ENCODE results near the gene DLAT. TPM values are rescaled to one million over a fixed set of nuclear protein-coding genes. Genes with fewer than 3 reads are reported as not detected.

DLAT gene
- total RNA-seq, 1 experiment from 2014 or later, result 75.9 TPM

GRCh38 chr11:112012874-112013273 is 12.3 kb upstream of the DLAT start:
- H3K9me3 ChIP-seq (ENCODE audit: control insufficient read depth, insufficient read depth, low read depth, low read length), result no peaks in the 10 kb centered on the region
- DNase-seq (ENCODE audit: low read depth, low spot score), result no peak

GRCh38 chr11:112013497-112014164 is 11.6 kb upstream of the DLAT start:
- in situ Hi-C loops (cut with HindIII; ENCODE audit: low pct_unique_long_range_greater_than_20kb, low sequenced_read_pairs), result no loop called here
- BruUV-seq (replicated peaks), result no TSS peak
- no peaks in the 10 kb centered on the region for H3K27me3 ChIP-seq (ENCODE audit: control insufficient read depth, insufficient read depth, low read length)
- TF ChIP-seq REST (IDR thresholded peaks at IDR 0.05; ENCODE audit: insufficient read depth in 1 of 2, low read depth in 2 of 2, low read length in 1 of 2), result no peak
- TF ChIP-seq CTCF (IDR thresholded peaks at IDR 0.05), result no peak
- no peak for TF ChIP-seq SIN3A (IDR thresholded peaks at IDR 0.05; ENCODE audit: borderline replicate concordance, insufficient read depth, low read depth, low read length)
- TF ChIP-seq POLR2AphosphoS5 (IDR thresholded peaks at IDR 0.05; ENCODE audit: low read depth, low read length), result no peak
- TF ChIP-seq TCF7L2 (IDR thresholded peaks at IDR 0.05; ENCODE audit: low read depth, low read length), result no peak
- no peak for ATAC-seq
- H3K4me1 ChIP-seq (ENCODE audit: control insufficient read depth, insufficient read depth, low read length), result no peaks in the 10 kb centered on the region
- no peak for DNase-seq (ENCODE audit: low read depth, low spot score)
- no peaks in the 10 kb centered on the region for H3K36me3 ChIP-seq (ENCODE audit: control insufficient read depth, insufficient read depth, low read length)
- intact Hi-C loops (cut with micrococcal nuclease; ENCODE audit: unreplicated experiment), result no loop called here
- CTCF ChIA-PET, result no interaction called here
- POLR2A ChIA-PET, result no interaction called here
- no peak overlapping the region for H3K4me3 ChIP-seq (ENCODE audit: low read depth in 2 of 2, low read length in 2 of 2)
- no peak overlapping the region for H3K27ac ChIP-seq (ENCODE audit: low read length)
- no peaks in the 10 kb centered on the region for H3K9me3 ChIP-seq (ENCODE audit: control insufficient read depth, insufficient read depth, low read depth, low read length)

More at GRCh38 chr11:112012874-112013273, 12.3 kb upstream of the DLAT start:
- Histone ChIP-seq H3K27ac (ENCODE audit: low read length) (no peak overlapping the region), H3K4me1 (ENCODE audit: control insufficient read depth, insufficient read depth, low read length) (no peaks in the 10 kb centered on the region), H3K27me3 (ENCODE audit: control insufficient read depth, insufficient read depth, low read length) (no peaks in the 10 kb centered on the region), H3K36me3 (ENCODE audit: control insufficient read depth, insufficient read depth, low read length) (no peaks in the 10 kb centered on the region), H3K4me3 (ENCODE audit: low read depth in 2 of 2, low read length in 2 of 2) (no peak overlapping the region)
- ChIA-PET CTCF (no interaction called here), POLR2A (no interaction called here)
- BruUV-seq (replicated peaks), result no TSS peak
- in situ Hi-C loops (cut with HindIII; ENCODE audit: low pct_unique_long_range_greater_than_20kb, low sequenced_read_pairs), result no loop called here
- intact Hi-C loops (cut with micrococcal nuclease; ENCODE audit: unreplicated experiment), result no loop called here
- no peak for TF ChIP-seq CTCF (IDR thresholded peaks at IDR 0.05)
- TF ChIP-seq TCF7L2 (IDR thresholded peaks at IDR 0.05; ENCODE audit: low read depth, low read length), result no peak
- TF ChIP-seq REST (IDR thresholded peaks at IDR 0.05; ENCODE audit: insufficient read depth in 1 of 2, low read depth in 2 of 2, low read length in 1 of 2), result no peak
- no peak for TF ChIP-seq SIN3A (IDR thresholded peaks at IDR 0.05; ENCODE audit: borderline replicate concordance, insufficient read depth, low read depth, low read length)
- TF ChIP-seq POLR2AphosphoS5 (IDR thresholded peaks at IDR 0.05; ENCODE audit: low read depth, low read length), result no peak
- ATAC-seq, result no peak
